Fibroblast of skin of right quadriceps (primary cell): Measurements from ENCODE around the gene SPATA1.

Experiments
- DNase-seq: peaks from one replicate; pipeline ENCODE4 v3.0.0-alpha.2; 2013

Gene SPATA1

DNA sequence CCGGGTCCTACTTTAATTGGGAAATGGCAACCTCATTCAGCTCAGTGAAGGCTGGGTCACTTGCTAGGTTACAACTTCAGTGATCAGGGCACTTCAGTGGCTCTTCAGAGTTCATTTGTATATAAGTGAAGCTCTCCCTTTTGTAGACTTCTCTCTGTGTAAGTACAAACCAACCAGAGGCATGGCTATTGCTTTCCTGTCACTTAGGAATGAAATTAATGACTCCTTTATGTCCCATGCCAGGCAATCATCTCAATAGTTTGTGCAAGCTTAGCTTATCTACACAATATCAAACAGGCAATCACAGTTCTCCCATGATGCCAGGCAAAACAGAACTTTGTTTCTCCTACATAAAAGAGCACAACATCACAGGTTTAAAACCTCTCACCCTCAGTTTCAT, 90.8 kb downstream of the SPATA1 start:
- no peak for DNase-seq

DNA sequence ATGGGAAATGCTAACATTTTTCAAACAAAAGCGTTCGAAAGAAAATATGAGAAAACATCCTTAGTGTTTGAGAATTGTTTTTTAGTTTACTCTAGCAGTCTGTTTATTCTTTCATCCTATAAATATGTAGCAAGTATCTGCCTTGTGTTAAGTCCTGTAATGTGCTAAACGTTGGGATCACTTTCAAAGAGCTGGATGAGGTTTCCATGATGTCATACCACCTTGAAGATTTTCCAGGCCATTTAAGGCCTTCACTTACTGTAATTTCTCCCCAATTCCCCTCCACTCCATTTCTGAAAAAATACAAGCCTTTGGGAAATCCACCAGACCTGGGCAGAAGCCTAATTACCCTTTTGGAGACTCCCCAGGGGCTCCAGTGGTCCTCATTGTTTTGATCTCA, 92.2 kb downstream of the SPATA1 start:
- DNase-seq, result peak; percentile 41

- peak; percentile 89 for DNase-seq
Observed at GRCh38 chr1:84598846-84599741, 92.9 kb downstream of the SPATA1 start.

DNA sequence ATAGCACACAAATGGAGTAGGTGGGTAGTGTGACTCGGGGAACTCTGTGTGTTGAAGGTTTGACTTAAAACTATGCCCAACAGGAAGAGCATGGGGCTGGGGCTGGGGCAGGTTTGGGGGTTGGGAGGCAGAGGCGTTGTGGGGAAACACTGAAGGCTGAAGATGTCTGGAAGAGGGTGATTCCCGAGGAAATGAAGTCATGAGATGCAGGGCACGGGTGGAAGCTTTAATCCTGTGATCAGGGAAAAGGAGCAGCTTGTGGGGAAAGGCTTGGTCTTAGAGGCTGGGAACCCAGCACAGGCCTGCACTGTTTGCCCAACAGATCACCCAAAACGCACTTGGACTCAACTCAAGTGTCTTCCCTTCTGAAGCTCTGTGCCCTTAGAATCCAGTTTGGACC, 94.6 kb downstream of the SPATA1 start:
- DNase-seq, result no peak

GRCh38 chr1:84603223-84603622, 97.0 kb downstream of the SPATA1 start:
- peak; percentile 54 for DNase-seq

GRCh38 chr1:84603941-84604830, 98.0 kb downstream of the SPATA1 start:
- peak; percentile 79 for DNase-seq

DNA sequence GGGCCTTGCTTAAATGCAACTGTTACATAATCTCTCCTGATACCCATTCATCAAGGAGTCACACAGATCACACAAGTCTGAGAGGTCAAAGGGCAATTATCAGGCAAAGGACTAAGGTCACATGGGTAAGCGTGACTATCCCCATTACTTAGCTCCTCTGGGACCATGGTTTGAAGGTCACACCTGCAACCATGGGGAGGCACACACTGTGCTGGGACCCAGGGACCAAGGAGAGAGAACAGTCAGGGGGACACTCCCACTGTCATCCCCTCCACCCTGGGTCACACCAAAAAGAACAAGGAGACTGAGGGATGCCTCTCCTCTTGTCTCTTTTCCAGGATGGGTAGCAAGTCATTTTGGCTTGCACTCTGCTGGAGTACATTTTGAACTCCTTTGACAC, 99.0 kb downstream of the SPATA1 start:
- no peak for DNase-seq

- DNase-seq, result no peak
Observed at GRCh38 chr1:84606977-84607376, 100.8 kb downstream of the SPATA1 start.

- no peak for DNase-seq
Observed at GRCh38 chr1:84611091-84611490, 104.9 kb downstream of the SPATA1 start.

GRCh38 chr1:84611796-84612195, 105.6 kb downstream of the SPATA1 start:
- peak; percentile 37 for DNase-seq

DNA sequence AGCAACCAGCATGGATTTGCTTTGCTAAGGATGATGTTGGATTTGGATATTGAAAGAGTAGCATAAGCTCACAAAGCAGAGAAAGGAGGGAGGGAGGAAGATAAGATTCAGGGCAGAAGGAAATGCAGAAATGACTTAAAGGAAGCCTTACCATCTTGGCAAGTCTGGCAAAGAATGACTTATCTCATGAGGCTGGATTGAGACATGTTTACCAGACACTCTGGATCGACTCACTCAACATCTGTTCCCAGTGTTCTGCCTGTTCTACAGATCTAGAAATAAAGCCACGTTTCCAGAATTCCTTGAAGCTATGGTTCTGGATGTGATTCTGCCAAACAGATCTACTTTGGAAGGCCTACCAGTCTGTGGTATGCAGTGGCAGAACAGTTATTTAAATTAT, 106.8 kb downstream of the SPATA1 start:
- no peak for DNase-seq

GRCh38 chr1:84613887-84614286, 107.7 kb downstream of the SPATA1 start:
- no peak for DNase-seq

DNA sequence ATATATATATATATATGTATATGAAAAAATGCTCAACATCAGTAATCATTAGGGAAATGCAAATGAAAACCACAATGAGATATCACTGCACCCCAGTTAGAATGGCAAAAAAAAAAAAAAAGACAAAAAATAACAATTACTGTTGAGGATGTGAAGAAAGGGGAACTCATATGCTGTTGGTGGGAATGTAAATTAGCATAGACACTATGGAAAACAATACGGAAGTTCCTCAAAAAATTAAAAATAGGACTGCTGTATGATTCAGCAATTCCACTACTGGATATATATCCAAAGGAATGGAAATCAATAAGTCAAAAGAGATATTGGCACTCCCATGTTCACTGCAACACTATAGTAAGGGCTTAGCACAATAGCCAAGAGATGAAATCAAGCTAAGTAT, 109.6 kb downstream of the SPATA1 start:
- no peak for DNase-seq
